C4-2B (cell line): Measurements from ENCODE around the gene MCU.
"Not testable (repeated sequence)": the region's sequence is repeated elsewhere in the genome, so short reads cannot be mapped to it uniquely, and the experiment has no call there.

Experiments
- H3K27ac ChIP-seq: fragments of 450-650 bp; 2 replicates; pipeline ENCODE4 v1.5.1; 2017
- CTCF ChIP-seq: fragments of 450-650 bp; conservative IDR thresholded peaks from 2 replicates; pipeline ENCODE4 v1.5.1; 2017; ENCODE audit warnings: mild to moderate bottlenecking
- ZFX ChIP-seq: fragments of 450-650 bp; IDR thresholded peaks from 2 replicates; pipeline ENCODE4 v1.6.1; 2017

MCU gene

GRCh38 chr10:72733989-72734388, 42.0 kb downstream of the MCU start:
- no peak overlapping the region for H3K27ac ChIP-seq
- TF ChIP-seq CTCF, result no peak
- TF ChIP-seq ZFX, result no peak

- no peak overlapping the region for H3K27ac ChIP-seq
- TF ChIP-seq ZFX, result no peak
- no peak for TF ChIP-seq CTCF
Measured at GRCh38 chr10:72735288-72735936, 43.5 kb downstream of the MCU start.

GRCh38 chr10:72736176-72736827, 44.4 kb downstream of the MCU start:
- H3K27ac ChIP-seq, result no peak overlapping the region
- TF ChIP-seq ZFX, result no peak

GRCh38 chr10:72736828-72737220, 44.9 kb downstream of the MCU start:
- TF ChIP-seq CTCF, result no peak
- no peak for TF ChIP-seq ZFX
- H3K27ac ChIP-seq, result no peak overlapping the region

GRCh38 chr10:72737357-72737756, 45.4 kb downstream of the MCU start:
- not testable (repeated sequence) for H3K27ac ChIP-seq

- TF ChIP-seq CTCF (no peak), ZFX (no peak)
- no peak overlapping the region for H3K27ac ChIP-seq
Measured at GRCh38 chr10:72738486-72738885, 46.5 kb downstream of the MCU start.

GRCh38 chr10:72740528-72740927, 48.6 kb downstream of the MCU start:
- TF ChIP-seq ZFX (no peak), CTCF (no peak)
- H3K27ac ChIP-seq, result no peak overlapping the region

GRCh38 chr10:72742092-72742491, 50.1 kb downstream of the MCU start:
- H3K27ac ChIP-seq, result no peak overlapping the region
- no peak for TF ChIP-seq ZFX
- no peak for TF ChIP-seq CTCF
